Spinal cord (tissue), 10 donors: ENCODE measurements around the gene AKR7A3. TPM values are rescaled to one million over a fixed set of nuclear protein-coding genes. Genes with fewer than 3 reads are reported as not detected.
"Not testable (repeated sequence)": the region's sequence is repeated elsewhere in the genome, so short reads cannot be mapped to it uniquely, and the experiment has no call there.

Experiments used
- DNase-seq, 6 donors: peaks; one replicate each; pipeline versions ENCODE4 v3.0.0 to v3.0.0-alpha.2; 2013 to 2015; ENCODE audit warnings: low spot score in 6 of 6, low read depth in 4 of 6
- H3K27ac ChIP-seq: one replicate; pipeline ENCODE4 v1.5.1; 2013; ENCODE audit warnings: low read depth, low read length, control low read depth
- H3K27me3 ChIP-seq: one replicate; pipeline ENCODE4 v1.6.1; 2013; ENCODE audit warnings: low read length; ENCODE audit not compliant: control insufficient read depth, insufficient read depth
- H3K36me3 ChIP-seq: one replicate; pipeline ENCODE4 v1.6.1; 2013; ENCODE audit warnings: low read length; ENCODE audit not compliant: control insufficient read depth, insufficient read depth
- H3K4me1 ChIP-seq: one replicate; pipeline ENCODE4 v1.6.1; 2013; ENCODE audit warnings: low read length; ENCODE audit not compliant: control insufficient read depth, insufficient read depth
- H3K4me3 ChIP-seq: one replicate; pipeline ENCODE4 v1.5.1; 2013; ENCODE audit warnings: low read depth, low read length, control low read depth
- H3K9me3 ChIP-seq: one replicate; pipeline ENCODE4 v1.6.1; 2013; ENCODE audit warnings: low read length; ENCODE audit not compliant: control insufficient read depth, insufficient read depth
- WGBS: methylation state at CpG from one replicate; pipeline ENCODE4 v1.1.5; 2013; ENCODE audit warnings: missing lambda C conversion rate; ENCODE audit not compliant: insufficient coverage; 5-methylcytosine and 5-hydroxymethylcytosine counted together
- polyA plus RNA-seq, 2 donors: library from polyadenylated mRNA; unstranded; fragments of 120-200 nt; gene quantifications; one replicate each; pipeline ENCODE4 v1.2.1, GENCODE V29; 2013; ENCODE audit not compliant: insufficient read length in 2 of 2
- total RNA-seq, 2 donors: library from RNA; depleted of rRNA in 1 of 2; stranded (reverse); fragments of 120-200 nt in 1 of 2; fragments of >200 nt in 1 of 2; gene quantifications; one replicate each; pipeline versions ENCODE4 v1.2.3 to v1.2.4, GENCODE V29; 2013 to 2014
- donor health status: healthy.

The AKR7A3 gene
- total and polyA plus RNA-seq, 4 donors, result 2.0 to 4.5 (median 3.4) TPM

- peak overlapping the region; percentile 47 for H3K27ac ChIP-seq
- H3K4me1 ChIP-seq, result peaks cover 43% of the 10 kb centered on the region
Observed at GRCh38 chr1:19311503-19311930, 22.9 kb upstream of the AKR7A3 start.

GRCh38 chr1:19310720-19311502 lies 22.3 kb upstream of the AKR7A3 start:
- no peaks in the 10 kb centered on the region for H3K9me3 ChIP-seq
- 29% methylated on average over 10 of the region's 13 CpGs for WGBS
- H3K27me3 ChIP-seq, result no peaks in the 10 kb centered on the region
- H3K27ac ChIP-seq, result no peak overlapping the region
- DNase-seq, result peak in 1 of 6 donors; percentile 33
- H3K4me1 ChIP-seq, result peaks cover 41% of the 10 kb centered on the region
- peaks cover 39% of the 10 kb centered on the region for H3K36me3 ChIP-seq
- H3K4me3 ChIP-seq, result peak overlapping the region; percentile 75

More at GRCh38 chr1:19311503-19311930, 22.9 kb upstream of the AKR7A3 start:
- Histone ChIP-seq H3K36me3 (peaks cover 37% of the 10 kb centered on the region), H3K9me3 (no peaks in the 10 kb centered on the region), H3K4me3 (peak overlapping the region; percentile 75), H3K27me3 (no peaks in the 10 kb centered on the region)
- under 1% methylated on average over 29 of the region's 29 CpGs for WGBS
- no peak for DNase-seq

GRCh38 chr1:19310061-19310460 lies 21.5 kb upstream of the AKR7A3 start:
- Histone ChIP-seq H3K27ac (no peak overlapping the region), H3K36me3 (peaks cover 41% of the 10 kb centered on the region), H3K4me1 (peaks cover 33% of the 10 kb centered on the region), H3K9me3 (no peaks in the 10 kb centered on the region), H3K4me3 (no peak overlapping the region), H3K27me3 (no peaks in the 10 kb centered on the region)
- WGBS, result no CpG with 5 or more reads among the region's 7 CpGs
- DNase-seq, result no peak

- Histone ChIP-seq H3K4me1 (peaks cover 32% of the 10 kb centered on the region), H3K27ac (no peak overlapping the region)
- peak in 1 of 6 donors; percentile 56 for DNase-seq
Observed at GRCh38 chr1:19309123-19309813, 20.7 kb upstream of the AKR7A3 start.

GRCh38 chr1:19308509-19308907 lies 19.9 kb upstream of the AKR7A3 start:
- DNase-seq, result no peak
- Histone ChIP-seq H3K27ac (no peak overlapping the region), H3K27me3 (no peaks in the 10 kb centered on the region), H3K36me3 (peaks cover 50% of the 10 kb centered on the region), H3K9me3 (no peaks in the 10 kb centered on the region), H3K4me1 (peaks cover 30% of the 10 kb centered on the region), H3K4me3 (no peak overlapping the region)
- WGBS, result 92% methylated on average over 3 of the region's 3 CpGs

More at GRCh38 chr1:19309123-19309813, 20.7 kb upstream of the AKR7A3 start:
- Histone ChIP-seq H3K27me3 (no peaks in the 10 kb centered on the region), H3K36me3 (peaks cover 47% of the 10 kb centered on the region), H3K4me3 (no peak overlapping the region), H3K9me3 (no peaks in the 10 kb centered on the region)
- 83% methylated on average over 2 of the region's 6 CpGs for WGBS

GRCh38 chr1:19307794-19308508 lies 19.4 kb upstream of the AKR7A3 start:
- WGBS, result 96% methylated on average over 10 of the region's 10 CpGs
- no peaks in the 10 kb centered on the region for H3K9me3 ChIP-seq
- no peak overlapping the region for H3K27ac ChIP-seq
- H3K36me3 ChIP-seq, result peaks cover 55% of the 10 kb centered on the region
- no peak overlapping the region for H3K4me3 ChIP-seq
- DNase-seq, result no peak
- H3K27me3 ChIP-seq, result no peaks in the 10 kb centered on the region
- peaks cover 24% of the 10 kb centered on the region for H3K4me1 ChIP-seq

- no peaks in the 10 kb centered on the region for H3K27me3 ChIP-seq
- 100% methylated on average over 3 of the region's 6 CpGs for WGBS
- no peak overlapping the region for H3K27ac ChIP-seq
- H3K9me3 ChIP-seq, result no peaks in the 10 kb centered on the region
- peaks cover 18% of the 10 kb centered on the region for H3K4me1 ChIP-seq
- H3K4me3 ChIP-seq, result no peak overlapping the region
- no peak for DNase-seq
- peaks cover 60% of the 10 kb centered on the region for H3K36me3 ChIP-seq
Observed at GRCh38 chr1:19306941-19307340, 18.4 kb upstream of the AKR7A3 start.

- H3K27me3 ChIP-seq, result no peaks in the 10 kb centered on the region
- H3K4me1 ChIP-seq, result peaks cover 11% of the 10 kb centered on the region
- peaks cover 63% of the 10 kb centered on the region for H3K36me3 ChIP-seq
- DNase-seq, result no peak
- H3K9me3 ChIP-seq, result no peaks in the 10 kb centered on the region
- no peak overlapping the region for H3K27ac ChIP-seq
- 97% methylated on average over 11 of the region's 11 CpGs for WGBS
- no peak overlapping the region for H3K4me3 ChIP-seq
Observed at GRCh38 chr1:19305880-19306279, 17.3 kb upstream of the AKR7A3 start.

- peaks cover 63% of the 10 kb centered on the region for H3K36me3 ChIP-seq
- H3K27ac ChIP-seq, H3K4me3 ChIP-seq, DNase-seq, H3K9me3 ChIP-seq, H3K4me1 ChIP-seq, H3K27me3 ChIP-seq: not testable (repeated sequence)
- WGBS, result 100% methylated on average over 1 of the region's 10 CpGs
Observed at GRCh38 chr1:19304081-19304480, 15.5 kb upstream of the AKR7A3 start.
